Spleen (tissue), 11 donors: ENCODE results near the gene GPBP1. TPM values are rescaled to one million over a fixed set of nuclear protein-coding genes. Genes with fewer than 3 reads are reported as not detected.

Experiments
- DNase-seq: peaks from one replicate; pipeline ENCODE4 v3.0.0-alpha.2; 2020
- H3K27ac ChIP-seq, 8 donors: fragments of 200-600 bp; sonication (generic) in 7 of 8; 1 replicate in 4 of 8; 2 replicates in 4 of 8; pipeline versions ENCODE4 v1.5.0 to v1.8.0; 2016 to 2021; ENCODE audit warnings: inconsistent platforms in 4 of 8, mild to moderate bottlenecking in 4 of 8, moderate library complexity in 1 of 8
- H3K27me3 ChIP-seq, 7 donors: fragments of 200-600 bp; sonication (generic) in 6 of 7; replicated peaks in 1 of 7; 1 replicate in 4 of 7; 2 replicates in 3 of 7; pipeline versions ENCODE4 v1.5.0 to v1.8.0; 2016 to 2021; ENCODE audit warnings: inconsistent platforms in 3 of 7, mild to moderate bottlenecking in 1 of 7
- H3K36me3 ChIP-seq, 6 donors: fragments of 200-600 bp; sonication (generic) in 5 of 6; 1 replicate in 4 of 6; 2 replicates in 2 of 6; pipeline versions ENCODE4 v1.5.0 to v1.8.0; 2016 to 2021; ENCODE audit warnings: inconsistent platforms in 2 of 6
- H3K4me1 ChIP-seq, 6 donors: fragments of 200-600 bp; sonication (generic) in 5 of 6; 1 replicate in 3 of 6; 2 replicates in 3 of 6; pipeline versions ENCODE4 v1.5.0 to v1.8.0; 2016 to 2021; ENCODE audit warnings: inconsistent platforms in 3 of 6
- H3K4me3 ChIP-seq, 8 donors: fragments of 200-600 bp; sonication (generic) in 7 of 8; 1 replicate in 4 of 8; 2 replicates in 4 of 8; pipeline versions ENCODE4 v1.5.0 to v1.8.0; 2016 to 2021; ENCODE audit warnings: inconsistent platforms in 4 of 8, mild to moderate bottlenecking in 4 of 8, moderate library complexity in 2 of 8
- H3K9me3 ChIP-seq, 8 donors: fragments of 200-600 bp; sonication (generic) in 7 of 8; 1 replicate in 4 of 8; 2 replicates in 4 of 8; pipeline versions ENCODE4 v1.5.0 to v1.8.0; 2016 to 2021; ENCODE audit warnings: inconsistent platforms in 4 of 8
- POLR2A ChIP-seq, 3 donors: fragments of 450-650 bp; IDR thresholded peaks; one replicate each; pipeline ENCODE4 v1.5.1; 2017; ENCODE audit warnings: antibody characterized with exemption in 3 of 3, mild to moderate bottlenecking in 1 of 3
- POLR2AphosphoS5 ChIP-seq, 3 donors: sonication (generic); formaldehyde crosslinking; IDR thresholded peaks; one replicate each; pipeline ENCODE4 v1.5.1; 2017; ENCODE audit warnings: antibody characterized with exemption in 3 of 3
- WGBS, 5 donors: extraction: QIAGEN DNeasy Blood & Tissue Kit in 3 of 5; methylation state at CpG; one replicate each; pipeline versions ENCODE4 v1.1.5 to v1.1.7; 2013 to 2018; 5-methylcytosine and 5-hydroxymethylcytosine counted together
- intact Hi-C: fragments of 100-400 bp; cut with DNase I; formaldehyde crosslinking; loops from one replicate; pipeline ENCODE4 v1.15.0; 2023; ENCODE audit warnings: low total_unique reads
- polyA plus RNA-seq, 3 donors: library from polyadenylated mRNA; stranded (reverse); fragments of 200-250 nt; gene quantifications; one replicate each; pipeline ENCODE4 v1.2.1, GENCODE V29; 2013
- total RNA-seq, 7 donors: library from RNA; depleted of rRNA in 3 of 7; stranded (reverse); fragments of >200 nt in 3 of 7; fragmentation: NEBNext Ultra II Directional in 4 of 7; extraction: Animal tissue kit (Norgen Biotek cat#: 25700) in 4 of 7; gene quantifications; one replicate each; pipeline versions ENCODE4 v1.1.0 to v1.2.1, GENCODE V29; 2016 to 2021
- TF ChIP-seq, protein P1 (sequence below), 11 experiments: fragments of 200-600 bp in 7 of 11; fragments of 450-650 bp in 4 of 11; sonication (generic) in 4 of 11; IDR thresholded peaks in 8 of 11; conservative IDR thresholded peaks in 3 of 11; 1 replicate in 7 of 11; 2 replicates in 4 of 11; pipeline versions ENCODE4 v1.4.0 to v1.8.0; 2016 to 2021; ENCODE audit warnings: antibody characterized with exemption in 11 of 11, inconsistent platforms in 4 of 11, mild to moderate bottlenecking in 1 of 11
- donor health status: healthy with polysubstance abuse.
- donor health status: DM: no; HTN: no; CAD: no; lungs with moderate emphysema.
- donor health status: DM: no; HTN: no; CAD: no.
- donor health status: Bipolar disorder and iron deficiency.
- donor health status: healthy.
- donor health status: DM: no; HTN: no; CAD: no.
- donor health status: DM: yes; HTN: yes; CAD: no.

Gene GPBP1
- total and polyA plus RNA-seq, 10 donors = 58.0 to 118 (median 87.1) TPM

DNA sequence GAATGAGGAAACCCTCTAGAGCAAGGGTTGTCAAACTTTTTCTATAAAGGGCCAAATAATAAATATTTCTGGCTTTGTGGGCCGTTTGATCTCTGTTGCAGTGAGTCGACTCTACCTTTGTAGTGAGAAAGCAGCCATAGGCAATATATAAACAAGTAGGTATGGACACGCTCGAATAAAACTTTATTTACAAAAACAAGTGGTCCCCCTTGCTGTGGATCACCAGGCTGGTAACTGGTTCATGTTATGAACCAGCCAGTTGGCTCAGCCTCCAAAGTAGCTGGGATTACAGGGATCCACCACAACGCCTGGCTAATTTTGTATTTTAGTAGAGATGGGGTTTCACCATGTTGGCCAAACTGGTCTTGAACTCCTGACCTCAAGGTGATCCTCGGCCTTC lies 118.5 kb downstream of the GPBP1 start:
- no peaks in the 10 kb centered on the region for H3K9me3 ChIP-seq
- no peak for TF ChIP-seq POLR2AphosphoS5 (IDR thresholded peaks at IDR 0.05)
- TF ChIP-seq POLR2A (IDR thresholded peaks at IDR 0.05) = no peak
- TF ChIP-seq, protein P1, sequence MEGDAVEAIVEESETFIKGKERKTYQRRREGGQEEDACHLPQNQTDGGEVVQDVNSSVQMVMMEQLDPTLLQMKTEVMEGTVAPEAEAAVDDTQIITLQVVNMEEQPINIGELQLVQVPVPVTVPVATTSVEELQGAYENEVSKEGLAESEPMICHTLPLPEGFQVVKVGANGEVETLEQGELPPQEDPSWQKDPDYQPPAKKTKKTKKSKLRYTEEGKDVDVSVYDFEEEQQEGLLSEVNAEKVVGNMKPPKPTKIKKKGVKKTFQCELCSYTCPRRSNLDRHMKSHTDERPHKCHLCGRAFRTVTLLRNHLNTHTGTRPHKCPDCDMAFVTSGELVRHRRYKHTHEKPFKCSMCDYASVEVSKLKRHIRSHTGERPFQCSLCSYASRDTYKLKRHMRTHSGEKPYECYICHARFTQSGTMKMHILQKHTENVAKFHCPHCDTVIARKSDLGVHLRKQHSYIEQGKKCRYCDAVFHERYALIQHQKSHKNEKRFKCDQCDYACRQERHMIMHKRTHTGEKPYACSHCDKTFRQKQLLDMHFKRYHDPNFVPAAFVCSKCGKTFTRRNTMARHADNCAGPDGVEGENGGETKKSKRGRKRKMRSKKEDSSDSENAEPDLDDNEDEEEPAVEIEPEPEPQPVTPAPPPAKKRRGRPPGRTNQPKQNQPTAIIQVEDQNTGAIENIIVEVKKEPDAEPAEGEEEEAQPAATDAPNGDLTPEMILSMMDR (IDR thresholded peaks at IDR 0.05 in 8 of 11, conservative IDR thresholded peaks at IDR 0.05 in 3 of 11) = no peak
- H3K36me3 ChIP-seq = no peaks in the 10 kb centered on the region
- no peak for DNase-seq
- H3K4me3 ChIP-seq = no peak overlapping the region
- no peaks in the 10 kb centered on the region for H3K27me3 ChIP-seq
- no peak overlapping the region for H3K27ac ChIP-seq
- intact Hi-C loops = no loop called here
- 89 to 92% (median 90%) methylated on average over 6 of the region's 6 CpGs for WGBS, 5 donors
- H3K4me1 ChIP-seq = no peaks in the 10 kb centered on the region

DNA sequence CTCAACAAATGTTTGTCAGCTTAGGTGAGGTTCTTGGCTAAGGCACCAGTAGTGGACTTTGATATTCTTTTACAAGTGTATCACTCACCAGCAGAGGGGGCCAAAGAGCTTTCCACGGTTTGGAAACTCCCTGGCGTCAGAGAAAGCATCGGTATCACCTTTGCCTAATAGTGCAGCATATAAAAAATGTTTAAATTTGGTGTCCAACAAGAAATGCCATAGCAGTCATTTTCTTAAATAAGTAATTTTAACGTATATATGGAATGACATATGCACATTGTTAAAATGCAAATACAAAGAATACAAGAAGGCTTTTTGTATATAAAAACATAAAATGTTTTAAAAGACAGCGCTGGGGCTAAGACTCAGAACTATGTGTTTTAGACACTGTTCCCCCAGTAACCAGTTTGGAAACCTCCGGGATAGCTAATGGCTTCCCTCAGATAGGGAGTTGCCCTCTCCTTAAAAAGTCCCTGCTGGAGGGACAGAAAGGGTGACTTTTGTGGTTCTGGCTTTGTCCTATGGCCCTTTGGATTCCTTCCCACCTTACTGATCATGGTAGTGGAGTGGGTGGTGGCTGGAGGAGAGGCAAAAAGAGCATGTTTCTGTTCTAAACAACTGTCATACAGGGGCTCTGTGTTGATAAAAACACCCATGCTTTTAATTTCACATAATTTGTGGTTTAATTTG lies 124.6 kb downstream of the GPBP1 start:
- DNase-seq = peak; percentile 78
- intact Hi-C loops = loop anchor here (5.0 kb wide), 1 partner anchor 1164 kb away; the partner anchor contains the start of gene PLK2
- H3K27me3 ChIP-seq = no peaks in the 10 kb centered on the region
- no peaks in the 10 kb centered on the region for H3K36me3 ChIP-seq
- peak overlapping the region in 2 of 8 donors; percentile 19 to 59 for H3K4me3 ChIP-seq
- peaks cover 7 to 16% (median 14%) of the 10 kb centered on the region in 6 donors for H3K4me1 ChIP-seq
- H3K9me3 ChIP-seq = no peaks in the 10 kb centered on the region
- 15 to 25% (median 22%) methylated on average over 6 of the region's 6 CpGs for WGBS, 5 donors
- no peak for TF ChIP-seq POLR2AphosphoS5 (IDR thresholded peaks at IDR 0.05)
- TF ChIP-seq, protein P1 (IDR thresholded peaks at IDR 0.05 in 8 of 11, conservative IDR thresholded peaks at IDR 0.05 in 3 of 11) = peak in 9 of 11 experiments; percentile 39 to 79 (median 73)
- H3K27ac ChIP-seq = peak overlapping the region in 2 of 8 donors; percentile 19 to 40

DNA sequence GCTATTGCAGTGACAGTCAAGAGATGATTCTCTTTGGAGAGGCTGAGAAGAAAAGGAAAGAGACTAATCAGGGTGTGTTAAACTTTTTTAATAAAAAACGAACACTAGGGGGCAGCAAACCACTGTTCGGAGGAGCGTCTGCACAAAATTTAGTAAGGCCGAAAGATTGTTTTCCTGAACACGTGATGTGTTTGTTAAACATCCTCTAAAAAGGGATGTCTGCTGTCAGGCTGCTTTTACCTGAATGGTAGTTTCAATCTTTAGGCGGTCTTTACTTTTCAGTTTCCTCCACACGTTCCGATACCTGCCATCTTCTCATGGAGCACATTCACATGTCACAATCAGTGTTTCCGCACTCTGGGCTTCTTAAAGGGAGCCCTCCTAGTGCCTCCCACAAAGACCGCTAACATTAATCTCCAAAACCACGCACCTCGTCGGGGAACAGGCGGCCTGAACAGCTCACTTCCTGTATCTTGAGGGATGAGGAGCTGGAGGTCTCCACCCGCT lies 125.2 kb downstream of the GPBP1 start:
- H3K27me3 ChIP-seq = no peaks in the 10 kb centered on the region
- H3K27ac ChIP-seq = peak overlapping the region in 1 of 8 donors; percentile 40
- H3K9me3 ChIP-seq = no peaks in the 10 kb centered on the region
- H3K4me3 ChIP-seq = peak overlapping the region in 3 of 8 donors; percentile 4 to 59 (median 19)
- no peak for DNase-seq
- intact Hi-C loops = loop anchor here (5.0 kb wide), 1 partner anchor 1163 kb away; the partner anchor contains the start of gene PLK2
- H3K4me1 ChIP-seq = peaks cover 7 to 16% (median 14%) of the 10 kb centered on the region in 6 donors
- 8 to 50% (median 10%) methylated on average over 15 of the region's 15 CpGs for WGBS, 5 donors
- TF ChIP-seq, protein P1 (IDR thresholded peaks at IDR 0.05 in 8 of 11, conservative IDR thresholded peaks at IDR 0.05 in 3 of 11) = peak in 8 of 11 experiments; percentile 26 to 70 (median 48)
- TF ChIP-seq POLR2AphosphoS5 (IDR thresholded peaks at IDR 0.05) = no peak
- H3K36me3 ChIP-seq = no peaks in the 10 kb centered on the region

DNA sequence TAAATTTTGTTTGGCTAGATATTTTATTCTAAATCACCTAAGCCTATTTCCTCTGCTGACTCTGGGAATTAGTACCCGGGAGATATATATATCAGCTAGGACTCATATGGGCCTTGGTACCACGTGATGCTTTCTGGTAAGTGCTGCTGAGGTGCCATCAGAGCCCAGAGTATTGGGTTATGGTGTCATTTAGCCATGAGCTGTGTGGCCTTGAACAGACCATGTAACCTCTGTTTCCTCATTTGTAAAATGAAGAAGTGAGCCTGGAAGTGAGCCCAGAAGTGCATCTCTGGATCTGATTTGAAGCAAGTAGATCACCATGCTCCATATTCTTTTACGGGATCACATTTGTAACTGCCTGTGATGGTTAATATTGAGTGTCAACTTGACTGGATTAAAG lies 126.1 kb downstream of the GPBP1 start:
- Histone ChIP-seq H3K4me1 (peaks cover 7 to 16% (median 14%) of the 10 kb centered on the region in 6 donors), H3K27me3 (no peaks in the 10 kb centered on the region), H3K9me3 (no peaks in the 10 kb centered on the region), H3K4me3 (no peak overlapping the region), H3K36me3 (no peaks in the 10 kb centered on the region), H3K27ac (no peak overlapping the region)
- intact Hi-C loops = loop anchor here (5.0 kb wide), 1 partner anchor 1162 kb away; the partner anchor contains the start of gene PLK2
- 80 to 87% (median 83%) methylated on average over 3 of the region's 3 CpGs for WGBS, 5 donors
- no peak for DNase-seq
- TF ChIP-seq POLR2A (IDR thresholded peaks at IDR 0.05) (no peak), POLR2AphosphoS5 (IDR thresholded peaks at IDR 0.05) (no peak)
- TF ChIP-seq, protein P1 (IDR thresholded peaks at IDR 0.05 in 8 of 11, conservative IDR thresholded peaks at IDR 0.05 in 3 of 11) = no peak
